Panc1 (cell line): ENCODE data around the gene CKM. TPM values are rescaled to one million over a fixed set of nuclear protein-coding genes. Genes with fewer than 3 reads are reported as not detected.

Experiments
- ATAC-seq: fragments of 200-7000 bp; cut with Tn5 transposase; 2 replicates; pipeline ENCODE4 v1.9.1; 2020; ENCODE audit warnings: mild to moderate bottlenecking, moderate library complexity
- BruUV-seq: library from RNA; stranded (reverse); fragments of 400-500 nt; replicated peaks from 2 replicates; lab custom pipeline; 2021; lab: Mats Ljungman, UMichigan
- CTCF ChIA-PET: fragments of 300-600 bp; sonication (Branson Sonifier 250); formaldehyde crosslinking; loops from one replicate; lab custom pipeline; 2022; ENCODE audit warnings: antibody characterized with exemption; lab: Charles Lee
- POLR2A ChIA-PET: fragments of 300-600 bp; sonication (Branson Sonifier 250); formaldehyde crosslinking; loops from one replicate; lab custom pipeline; 2022; ENCODE audit warnings: antibody characterized with exemption; lab: Charles Lee
- DNase-seq: peaks from one replicate; pipeline ENCODE4 v3.0.0-alpha.2; 2010; ENCODE audit warnings: low read depth, low spot score
- H3K27ac ChIP-seq: 2 replicates; pipeline ENCODE4 v1.5.1; 2011; ENCODE audit warnings: mild to moderate bottlenecking, low read length, inconsistent platforms
- H3K27me3 ChIP-seq: fragments of 200-500 bp; sonication (Bioruptor generic); 2 replicates; pipeline ENCODE4 v1.6.0; 2014; ENCODE audit warnings: low read length, inconsistent platforms; ENCODE audit not compliant: control insufficient read depth, insufficient read depth
- H3K36me3 ChIP-seq: fragments of 200-500 bp; sonication (Bioruptor generic); 2 replicates; pipeline ENCODE4 v1.5.1; 2014; ENCODE audit warnings: inconsistent platforms, mild to moderate bottlenecking, low read length, moderate library complexity; ENCODE audit not compliant: control insufficient read depth, insufficient read depth
- H3K4me1 ChIP-seq: 2 replicates; pipeline ENCODE4 v1.5.1; 2011; ENCODE audit warnings: inconsistent platforms, mild to moderate bottlenecking, low read length, moderate library complexity; ENCODE audit not compliant: control insufficient read depth, insufficient read depth
- H3K4me3 ChIP-seq, 2 experiments: 2 replicates each; pipeline ENCODE4 v1.5.1; 2011 to 2012; ENCODE audit warnings: low read depth in 2 of 2, low read length in 2 of 2, mild to moderate bottlenecking in 2 of 2, inconsistent platforms in 1 of 2, moderate library complexity in 1 of 2
- H3K9me3 ChIP-seq: fragments of 200-500 bp; sonication (Bioruptor generic); 2 replicates; pipeline ENCODE4 v1.5.1; 2014; ENCODE audit warnings: low read depth, mild to moderate bottlenecking, inconsistent platforms, low read length, moderate library complexity; ENCODE audit not compliant: control insufficient read depth, insufficient read depth
- POLR2AphosphoS5 ChIP-seq: IDR thresholded peaks from 2 replicates; pipeline ENCODE4 v1.6.1; 2012; ENCODE audit warnings: mild to moderate bottlenecking, low read depth, low read length, moderate library complexity
- REST ChIP-seq, 2 experiments: IDR thresholded peaks; 2 replicates each; pipeline ENCODE4 v1.6.1; 2011 to 2012; ENCODE audit warnings: low read depth in 2 of 2, control low read depth in 1 of 2, low read length in 1 of 2, mild to moderate bottlenecking in 1 of 2, moderate library complexity in 1 of 2; ENCODE audit not compliant: insufficient read depth in 1 of 2
- SIN3A ChIP-seq: IDR thresholded peaks from 2 replicates; pipeline ENCODE4 v1.6.1; 2012; ENCODE audit warnings: low read depth, mild to moderate bottlenecking, low read length, moderate library complexity, borderline replicate concordance; ENCODE audit not compliant: insufficient read depth
- TCF7L2 ChIP-seq: IDR thresholded peaks from 2 replicates; pipeline ENCODE4 v1.6.1; 2011; ENCODE audit warnings: mild to moderate bottlenecking, low read depth, low read length, inconsistent platforms
- in situ Hi-C: cut with HindIII; loops from 2 replicates; pipeline ENCODE4 v1.10.0; 2016; ENCODE audit warnings: low sequenced_read_pairs, low pct_unique_long_range_greater_than_20kb
- intact Hi-C: fragments of 100-400 bp; cut with micrococcal nuclease; formaldehyde crosslinking; loops from one replicate; pipeline ENCODE4 v1.10.0; 2022; ENCODE audit not compliant: unreplicated experiment
- total RNA-seq: library from RNA; stranded (reverse); gene quantifications from one replicate; pipeline ENCODE4 v1.2.1, GENCODE V29; 2021; ENCODE audit not compliant: unreplicated experiment
- TF ChIP-seq, protein P1 (sequence below): fragments of 450-650 bp; IDR thresholded peaks from 2 replicates; pipeline ENCODE4 v1.5.1; 2017; ENCODE audit warnings: mild to moderate bottlenecking

Gene CKM
- total RNA-seq, 1 experiment from 2014 or later, result not detected

GRCh38 chr19:45296355-45296754, 26.3 kb downstream of the CKM start:
- POLR2A ChIA-PET, result no interaction called here
- ATAC-seq, result no peak
- H3K36me3 ChIP-seq, result no peaks in the 10 kb centered on the region
- H3K27ac ChIP-seq, result no peak overlapping the region
- no peaks in the 10 kb centered on the region for H3K4me1 ChIP-seq
- H3K27me3 ChIP-seq, result no peaks in the 10 kb centered on the region
- DNase-seq, result no peak
- no TSS peak for BruUV-seq
- no peak overlapping the region for H3K4me3 ChIP-seq
- CTCF ChIA-PET, result no interaction called here
- intact Hi-C loops, result no loop called here
- in situ Hi-C loops, result no loop called here
- TF ChIP-seq TCF7L2, result no peak
- no peak for TF ChIP-seq SIN3A
- TF ChIP-seq POLR2AphosphoS5, result no peak
- TF ChIP-seq REST (IDR thresholded peaks at IDR 0.05; ENCODE audit: insufficient read depth in 1 of 2, low read depth in 2 of 2, low read length in 1 of 2), result no peak
- TF ChIP-seq, protein P1, sequence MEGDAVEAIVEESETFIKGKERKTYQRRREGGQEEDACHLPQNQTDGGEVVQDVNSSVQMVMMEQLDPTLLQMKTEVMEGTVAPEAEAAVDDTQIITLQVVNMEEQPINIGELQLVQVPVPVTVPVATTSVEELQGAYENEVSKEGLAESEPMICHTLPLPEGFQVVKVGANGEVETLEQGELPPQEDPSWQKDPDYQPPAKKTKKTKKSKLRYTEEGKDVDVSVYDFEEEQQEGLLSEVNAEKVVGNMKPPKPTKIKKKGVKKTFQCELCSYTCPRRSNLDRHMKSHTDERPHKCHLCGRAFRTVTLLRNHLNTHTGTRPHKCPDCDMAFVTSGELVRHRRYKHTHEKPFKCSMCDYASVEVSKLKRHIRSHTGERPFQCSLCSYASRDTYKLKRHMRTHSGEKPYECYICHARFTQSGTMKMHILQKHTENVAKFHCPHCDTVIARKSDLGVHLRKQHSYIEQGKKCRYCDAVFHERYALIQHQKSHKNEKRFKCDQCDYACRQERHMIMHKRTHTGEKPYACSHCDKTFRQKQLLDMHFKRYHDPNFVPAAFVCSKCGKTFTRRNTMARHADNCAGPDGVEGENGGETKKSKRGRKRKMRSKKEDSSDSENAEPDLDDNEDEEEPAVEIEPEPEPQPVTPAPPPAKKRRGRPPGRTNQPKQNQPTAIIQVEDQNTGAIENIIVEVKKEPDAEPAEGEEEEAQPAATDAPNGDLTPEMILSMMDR, result no peak
- no peaks in the 10 kb centered on the region for H3K9me3 ChIP-seq

- in situ Hi-C loops (no loop called here), intact Hi-C loops (no loop called here)
- Histone ChIP-seq H3K4me3 (no peak overlapping the region), H3K36me3 (no peaks in the 10 kb centered on the region), H3K27me3 (no peaks in the 10 kb centered on the region), H3K4me1 (no peaks in the 10 kb centered on the region), H3K27ac (no peak overlapping the region), H3K9me3 (no peaks in the 10 kb centered on the region)
- ChIA-PET CTCF (no interaction called here), POLR2A (no interaction called here)
- no TSS peak for BruUV-seq
- TF ChIP-seq POLR2AphosphoS5 (no peak), SIN3A (no peak), TCF7L2 (no peak), REST (IDR thresholded peaks at IDR 0.05; ENCODE audit: insufficient read depth in 1 of 2, low read depth in 2 of 2, low read length in 1 of 2) (no peak)
- TF ChIP-seq, protein P1, result no peak
- no peak for ATAC-seq
- no peak for DNase-seq
Observed at GRCh38 chr19:45295873-45296272, 26.8 kb downstream of the CKM start.
